Fibroblast of skin of back (primary cell): Measurements from ENCODE around the gene PELI1.

Source experiments
- DNase-seq: peaks from one replicate; pipeline ENCODE4 v3.0.0-alpha.2; 2013

PELI1 gene

GRCh38 chr2:64153811-64154210, 9.6 kb upstream of the PELI1 start:
- DNase-seq: no peak

GRCh38 chr2:64151476-64151875, 7.3 kb upstream of the PELI1 start:
- DNase-seq: no peak

- no peak for DNase-seq
These were observed 1.5 kb upstream of the PELI1 start for GRCh38 chr2:64145714-64146113.

- no peak for DNase-seq
These were observed 899 bp upstream of the PELI1 start for GRCh38 chr2:64145119-64145518.

GRCh38 chr2:64143169-64144056, 807 bp downstream of the PELI1 start:
- peak; percentile 45 for DNase-seq

GRCh38 chr2:64142741-64143168, 1.5 kb downstream of the PELI1 start:
- DNase-seq: no peak

- DNase-seq: peak; percentile 34
These were observed 2.4 kb downstream of the PELI1 start for GRCh38 chr2:64141674-64142405.

- peak; percentile 25 for DNase-seq
These were observed 3.5 kb downstream of the PELI1 start for GRCh38 chr2:64140665-64141200.

GRCh38 chr2:64139956-64140355, 4.3 kb downstream of the PELI1 start:
- DNase-seq: peak; percentile 12

- no peak for DNase-seq
These were observed 6.2 kb downstream of the PELI1 start for GRCh38 chr2:64137996-64138395.

- DNase-seq: no peak
These were observed 6.7 kb downstream of the PELI1 start for GRCh38 chr2:64137567-64137966.

- no peak for DNase-seq
These were observed 8.8 kb downstream of the PELI1 start for GRCh38 chr2:64135421-64135820.

GRCh38 chr2:64134813-64135212, 9.4 kb downstream of the PELI1 start:
- no peak for DNase-seq

- DNase-seq: peak; percentile 87
These were observed 10.4 kb downstream of the PELI1 start for GRCh38 chr2:64133828-64134227.

- DNase-seq: no peak
These were observed 10.9 kb downstream of the PELI1 start for GRCh38 chr2:64133354-64133753.

GRCh38 chr2:64130333-64130732, 13.9 kb downstream of the PELI1 start:
- no peak for DNase-seq

- DNase-seq: no peak
These were observed 15.3 kb downstream of the PELI1 start for GRCh38 chr2:64128943-64129391.

- DNase-seq: no peak
These were observed 15.8 kb downstream of the PELI1 start for GRCh38 chr2:64128406-64128805.

- DNase-seq: no peak
These were observed 17.1 kb downstream of the PELI1 start for GRCh38 chr2:64127119-64127518.

- no peak for DNase-seq
These were observed 17.6 kb downstream of the PELI1 start for GRCh38 chr2:64126601-64127000.

GRCh38 chr2:64124571-64124970, 19.6 kb downstream of the PELI1 start:
- no peak for DNase-seq

GRCh38 chr2:64124168-64124567, 20.1 kb downstream of the PELI1 start:
- no peak for DNase-seq

- DNase-seq: no peak
These were observed 20.5 kb downstream of the PELI1 start for GRCh38 chr2:64123740-64124139.
